ENCODE measurements around the gene UMAD1. TPM values are rescaled to one million over a fixed set of nuclear protein-coding genes. Genes with fewer than 3 reads are reported as not detected.
"Not testable (repeated sequence)": the region's sequence is repeated elsewhere in the genome, so short reads cannot be mapped to it uniquely, and the experiment has no call there.

Gene UMAD1
- total RNA-seq, 1 experiment from 2014 or later = 32.1 TPM

- no peak for DNase-seq (ENCODE audit: low read depth, low spot score)
- in situ Hi-C loops (cut with HindIII; ENCODE audit: low pct_unique_long_range_greater_than_20kb, low sequenced_read_pairs) = no loop called here
Observed at GRCh38 chr7:7821517-7821916, 181.0 kb downstream of the UMAD1 start.

- in situ Hi-C loops (cut with HindIII; ENCODE audit: low pct_unique_long_range_greater_than_20kb, low sequenced_read_pairs); DNase-seq (ENCODE audit: low read depth, low spot score): not testable (repeated sequence)
Observed at GRCh38 chr7:7825294-7825693, 184.7 kb downstream of the UMAD1 start.

GRCh38 chr7:7829667-7830066 is 189.1 kb downstream of the UMAD1 start:
- peak; percentile 9 for DNase-seq (ENCODE audit: low read depth, low spot score)
- in situ Hi-C loops (cut with HindIII; ENCODE audit: low pct_unique_long_range_greater_than_20kb, low sequenced_read_pairs) = no loop called here

- DNase-seq (ENCODE audit: low read depth, low spot score) = no peak
- in situ Hi-C loops (cut with HindIII; ENCODE audit: low pct_unique_long_range_greater_than_20kb, low sequenced_read_pairs) = no loop called here
Observed at GRCh38 chr7:7830122-7830878, 189.7 kb downstream of the UMAD1 start.

- DNase-seq (ENCODE audit: low read depth, low spot score) = no peak
- in situ Hi-C loops (cut with HindIII; ENCODE audit: low pct_unique_long_range_greater_than_20kb, low sequenced_read_pairs) = no loop called here
Observed at GRCh38 chr7:7832518-7832917, 192.0 kb downstream of the UMAD1 start.

- DNase-seq (ENCODE audit: low read depth, low spot score) = no peak
- in situ Hi-C loops (cut with HindIII; ENCODE audit: low pct_unique_long_range_greater_than_20kb, low sequenced_read_pairs) = no loop called here
Observed at GRCh38 chr7:7834761-7835160, 194.2 kb downstream of the UMAD1 start.

- in situ Hi-C loops (cut with HindIII; ENCODE audit: low pct_unique_long_range_greater_than_20kb, low sequenced_read_pairs) = no loop called here
Observed at GRCh38 chr7:7841027-7841426, 200.5 kb downstream of the UMAD1 start.

GRCh38 chr7:7843240-7843639 is 202.7 kb downstream of the UMAD1 start:
- DNase-seq (ENCODE audit: low read depth, low spot score) = no peak
- in situ Hi-C loops (cut with HindIII; ENCODE audit: low pct_unique_long_range_greater_than_20kb, low sequenced_read_pairs) = no loop called here

More at GRCh38 chr7:7841027-7841426, 200.5 kb downstream of the UMAD1 start:
- DNase-seq (ENCODE audit: low read depth, low spot score) = no peak

GRCh38 chr7:7843972-7844371 is 203.4 kb downstream of the UMAD1 start:
- DNase-seq (ENCODE audit: low read depth, low spot score) = no peak
- in situ Hi-C loops (cut with HindIII; ENCODE audit: low pct_unique_long_range_greater_than_20kb, low sequenced_read_pairs) = no loop called here

GRCh38 chr7:7848246-7848645 is 207.7 kb downstream of the UMAD1 start:
- DNase-seq (ENCODE audit: low read depth, low spot score) = no peak
- in situ Hi-C loops (cut with HindIII; ENCODE audit: low pct_unique_long_range_greater_than_20kb, low sequenced_read_pairs) = no loop called here

- in situ Hi-C loops (cut with HindIII; ENCODE audit: low pct_unique_long_range_greater_than_20kb, low sequenced_read_pairs) = no loop called here
- no peak for DNase-seq (ENCODE audit: low read depth, low spot score)
Observed at GRCh38 chr7:7848892-7849291, 208.3 kb downstream of the UMAD1 start.

GRCh38 chr7:7850150-7850549 is 209.6 kb downstream of the UMAD1 start:
- no peak for DNase-seq (ENCODE audit: low read depth, low spot score)
- in situ Hi-C loops (cut with HindIII; ENCODE audit: low pct_unique_long_range_greater_than_20kb, low sequenced_read_pairs) = no loop called here

- in situ Hi-C loops (cut with HindIII; ENCODE audit: low pct_unique_long_range_greater_than_20kb, low sequenced_read_pairs) = no loop called here
Observed at GRCh38 chr7:7851381-7851780, 210.8 kb downstream of the UMAD1 start.

GRCh38 chr7:7851991-7852390 is 211.4 kb downstream of the UMAD1 start:
- in situ Hi-C loops (cut with HindIII; ENCODE audit: low pct_unique_long_range_greater_than_20kb, low sequenced_read_pairs) = no loop called here
- no peak for DNase-seq (ENCODE audit: low read depth, low spot score)

More at GRCh38 chr7:7851381-7851780, 210.8 kb downstream of the UMAD1 start:
- DNase-seq (ENCODE audit: low read depth, low spot score) = no peak

- DNase-seq (ENCODE audit: low read depth, low spot score) = no peak
- in situ Hi-C loops (cut with HindIII; ENCODE audit: low pct_unique_long_range_greater_than_20kb, low sequenced_read_pairs) = no loop called here
Observed at GRCh38 chr7:7857143-7857583, 216.6 kb downstream of the UMAD1 start.

- no peak for DNase-seq (ENCODE audit: low read depth, low spot score)
- in situ Hi-C loops (cut with HindIII; ENCODE audit: low pct_unique_long_range_greater_than_20kb, low sequenced_read_pairs) = no loop called here
Observed at GRCh38 chr7:7858559-7858958, 218.0 kb downstream of the UMAD1 start.

- in situ Hi-C loops (cut with HindIII; ENCODE audit: low pct_unique_long_range_greater_than_20kb, low sequenced_read_pairs) = no loop called here
- DNase-seq (ENCODE audit: low read depth, low spot score) = no peak
Observed at GRCh38 chr7:7859411-7859810, 218.9 kb downstream of the UMAD1 start.

GRCh38 chr7:7861211-7861633 is 220.7 kb downstream of the UMAD1 start:
- in situ Hi-C loops (cut with HindIII; ENCODE audit: low pct_unique_long_range_greater_than_20kb, low sequenced_read_pairs) = no loop called here
- DNase-seq (ENCODE audit: low read depth, low spot score) = no peak

GRCh38 chr7:7862393-7862792 is 221.8 kb downstream of the UMAD1 start:
- DNase-seq (ENCODE audit: low read depth, low spot score) = no peak
- in situ Hi-C loops (cut with HindIII; ENCODE audit: low pct_unique_long_range_greater_than_20kb, low sequenced_read_pairs) = no loop called here
